HFFc6 (cell line): ENCODE measurements around the gene GABRB3. TPM values are rescaled to one million over a fixed set of nuclear protein-coding genes. Genes with fewer than 3 reads are reported as not detected.

ENCODE experiments used
- DNase-seq: peaks from one replicate; pipeline ENCODE4 v3.0.0-alpha.2; 2018
- H3K27ac Mint-ChIP-seq: 2 replicates; pipeline ENCODE4 v1.8.0; 2020; ENCODE audit warnings: mild to moderate bottlenecking, mixed read lengths
- H3K27me3 Mint-ChIP-seq: 2 replicates; pipeline ENCODE4 v1.8.0; 2021; ENCODE audit warnings: mild to moderate bottlenecking, moderate library complexity, mixed read lengths; ENCODE audit not compliant: insufficient read depth
- H3K36me3 Mint-ChIP-seq: 2 replicates; pipeline ENCODE4 v1.8.0; 2021; ENCODE audit warnings: low read depth, mixed read lengths
- H3K4me1 Mint-ChIP-seq: 2 replicates; pipeline ENCODE4 v1.8.0; 2020; ENCODE audit warnings: low read depth, mixed read lengths
- H3K4me3 Mint-ChIP-seq: 2 replicates; pipeline ENCODE4 v1.8.0; 2020; ENCODE audit warnings: mild to moderate bottlenecking, moderate library complexity, mixed read lengths
- H3K9me3 Mint-ChIP-seq: 2 replicates; pipeline ENCODE4 v1.8.0; 2020; ENCODE audit warnings: mild to moderate bottlenecking, mixed read lengths
- total RNA-seq, 6 experiments: library from RNA; stranded (reverse); fragmentation: NEBNext Ultra II Directional; extraction: Animal tissue kit (Norgen Biotek cat#: 25700); gene quantifications; 2 replicates in 1 of 6; 3 replicates in 5 of 6; pipeline ENCODE4 v1.2.3, GENCODE V29; 2021
- TF ChIP-seq, protein P1 (sequence below): fragments of 200-600 bp; sonication (generic); IDR thresholded peaks from 2 replicates; pipeline ENCODE4 v1.5.0; 2021; ENCODE audit warnings: antibody characterized with exemption, mild to moderate bottlenecking

GABRB3 gene
- total RNA-seq, 6 experiments from 2014 or later, result 0.46 to 5.2 (median 0.92) TPM

- Mint-ChIP-seq H3K27me3 (peaks cover 4% of the 10 kb centered on the region; the same call in 1 of the 2 replicates), H3K36me3 (0 out of 2 replicates have a peak, but pooled peaks cover 10% of the 10 kb centered on the region), H3K4me1 (no peaks in the 10 kb centered on the region; the same call in 1 of the 2 replicates), H3K27ac (no peak overlapping the region), H3K9me3 (peaks cover 24% of the 10 kb centered on the region), H3K4me3 (no peak overlapping the region)
- DNase-seq, result no peak
- TF ChIP-seq, protein P1, sequence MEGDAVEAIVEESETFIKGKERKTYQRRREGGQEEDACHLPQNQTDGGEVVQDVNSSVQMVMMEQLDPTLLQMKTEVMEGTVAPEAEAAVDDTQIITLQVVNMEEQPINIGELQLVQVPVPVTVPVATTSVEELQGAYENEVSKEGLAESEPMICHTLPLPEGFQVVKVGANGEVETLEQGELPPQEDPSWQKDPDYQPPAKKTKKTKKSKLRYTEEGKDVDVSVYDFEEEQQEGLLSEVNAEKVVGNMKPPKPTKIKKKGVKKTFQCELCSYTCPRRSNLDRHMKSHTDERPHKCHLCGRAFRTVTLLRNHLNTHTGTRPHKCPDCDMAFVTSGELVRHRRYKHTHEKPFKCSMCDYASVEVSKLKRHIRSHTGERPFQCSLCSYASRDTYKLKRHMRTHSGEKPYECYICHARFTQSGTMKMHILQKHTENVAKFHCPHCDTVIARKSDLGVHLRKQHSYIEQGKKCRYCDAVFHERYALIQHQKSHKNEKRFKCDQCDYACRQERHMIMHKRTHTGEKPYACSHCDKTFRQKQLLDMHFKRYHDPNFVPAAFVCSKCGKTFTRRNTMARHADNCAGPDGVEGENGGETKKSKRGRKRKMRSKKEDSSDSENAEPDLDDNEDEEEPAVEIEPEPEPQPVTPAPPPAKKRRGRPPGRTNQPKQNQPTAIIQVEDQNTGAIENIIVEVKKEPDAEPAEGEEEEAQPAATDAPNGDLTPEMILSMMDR, result no peak
These were observed 141.0 kb downstream of the GABRB3 start for GRCh38 chr15:26631894-26632293.

GRCh38 chr15:26630857-26631256 is 142.0 kb downstream of the GABRB3 start:
- DNase-seq, result peak; percentile 4
- TF ChIP-seq, protein P1, result no peak
- Mint-ChIP-seq H3K27me3 (peaks cover 4% of the 10 kb centered on the region; the same call in 1 of the 2 replicates), H3K36me3 (0 out of 2 replicates have a peak, but pooled peaks cover 15% of the 10 kb centered on the region), H3K4me1 (no peaks in the 10 kb centered on the region; the same call in 1 of the 2 replicates), H3K9me3 (peaks cover 22% of the 10 kb centered on the region), H3K27ac (no peak overlapping the region), H3K4me3 (no peak overlapping the region)

GRCh38 chr15:26628879-26629529 is 143.9 kb downstream of the GABRB3 start:
- Mint-ChIP-seq H3K27ac (peak overlapping the region; percentile 90; the same call in 1 of the 2 replicates), H3K9me3 (peaks cover 19% of the 10 kb centered on the region), H3K4me1 (no peaks in the 10 kb centered on the region; the same call in 1 of the 2 replicates), H3K36me3 (0 out of 2 replicates have a peak, but pooled peaks cover 15% of the 10 kb centered on the region), H3K4me3 (peak overlapping the region; percentile 88), H3K27me3 (peaks cover 4% of the 10 kb centered on the region; the same call in 1 of the 2 replicates)
- peak; percentile 84 for DNase-seq
- TF ChIP-seq, protein P1, result no peak; the same call in 1 of the 2 replicates

GRCh38 chr15:26628071-26628470 is 144.8 kb downstream of the GABRB3 start:
- H3K9me3 Mint-ChIP-seq, result peaks cover 22% of the 10 kb centered on the region
- H3K4me3 Mint-ChIP-seq, result peak overlapping the region; percentile 88; the same call in 1 of the 2 replicates
- H3K27me3 Mint-ChIP-seq, result peaks cover 4% of the 10 kb centered on the region; the same call in 1 of the 2 replicates
- H3K36me3 Mint-ChIP-seq, result 0 out of 2 replicates have a peak, but pooled peaks cover 15% of the 10 kb centered on the region
- TF ChIP-seq, protein P1, result no peak; the same call in 1 of the 2 replicates
- peak overlapping the region; percentile 90; the same call in 1 of the 2 replicates for H3K27ac Mint-ChIP-seq
- H3K4me1 Mint-ChIP-seq, result no peaks in the 10 kb centered on the region; the same call in 1 of the 2 replicates
- DNase-seq, result peak; percentile 1

GRCh38 chr15:26624128-26624527 is 148.7 kb downstream of the GABRB3 start:
- no peaks in the 10 kb centered on the region for H3K4me1 Mint-ChIP-seq

More at GRCh38 chr15:26624128-26624527, 148.7 kb downstream of the GABRB3 start:
- DNase-seq, result no peak
- H3K27me3 Mint-ChIP-seq, result peaks cover 2% of the 10 kb centered on the region; the same call in 1 of the 2 replicates
- peaks cover 43% of the 10 kb centered on the region for H3K9me3 Mint-ChIP-seq
- no peak overlapping the region for H3K4me3 Mint-ChIP-seq
- no peak overlapping the region for H3K27ac Mint-ChIP-seq
- peaks cover 24% of the 10 kb centered on the region; the same call in 1 of the 2 replicates for H3K36me3 Mint-ChIP-seq
- TF ChIP-seq, protein P1, result no peak
